GM21367 (cell line): ENCODE data around the gene CILP2.
A peak's percentile ranks its signal among the peaks of the same experiment; 100 is the strongest.

Experiments
- ATAC-seq: cut with Tn5 transposase; IDR thresholded peaks from one replicate; pipeline ENCODE4 v1.9.1; 2021; ENCODE audit not compliant: unreplicated experiment

CILP2 gene

GRCh38 chr19:19505669-19506326 is 32.3 kb upstream of the CILP2 start:
- ATAC-seq, result no peak

GRCh38 chr19:19506592-19506991 is 31.5 kb upstream of the CILP2 start:
- ATAC-seq, result no peak

- ATAC-seq, result no peak
These were observed 30.7 kb upstream of the CILP2 start for GRCh38 chr19:19507354-19507753.

GRCh38 chr19:19508217-19508616 is 29.8 kb upstream of the CILP2 start:
- no peak for ATAC-seq

GRCh38 chr19:19510432-19510831 is 27.6 kb upstream of the CILP2 start:
- no peak for ATAC-seq

- no peak for ATAC-seq
These were observed 24.4 kb upstream of the CILP2 start for GRCh38 chr19:19513682-19514081.

GRCh38 chr19:19514215-19514657 is 23.8 kb upstream of the CILP2 start:
- ATAC-seq, result no peak

- ATAC-seq, result no peak
These were observed 23.0 kb upstream of the CILP2 start, which contains the start of gene TSSK6 for GRCh38 chr19:19514881-19515641. TSSK6 (minus strand) TSS chr19:19515548; CDS start chr19:19515427, 121 bp downstream.

GRCh38 chr19:19515642-19516519 is 22.2 kb upstream of the CILP2 start, which contains the start of gene NDUFA13:
NDUFA13 (plus strand) TSS chr19:19516225; CDS start chr19:19516239, 14 bp downstream.
- peak; percentile 75 for ATAC-seq

- ATAC-seq, result no peak
These were observed 20.8 kb upstream of the CILP2 start for GRCh38 chr19:19517235-19517619.

- no peak for ATAC-seq
These were observed 17.1 kb upstream of the CILP2 start for GRCh38 chr19:19520989-19521388.

GRCh38 chr19:19523177-19523576 is 14.9 kb upstream of the CILP2 start:
- ATAC-seq, result no peak

- ATAC-seq, result no peak
These were observed 14.0 kb upstream of the CILP2 start for GRCh38 chr19:19524053-19524452.

GRCh38 chr19:19525611-19526380 is 12.3 kb upstream of the CILP2 start:
- ATAC-seq, result no peak

- ATAC-seq, result no peak
These were observed 11.3 kb upstream of the CILP2 start for GRCh38 chr19:19526581-19527370.

- no peak for ATAC-seq
These were observed 10.8 kb upstream of the CILP2 start for GRCh38 chr19:19527371-19527656.

GRCh38 chr19:19527674-19528625 is 10.1 kb upstream of the CILP2 start:
- no peak for ATAC-seq

- no peak for ATAC-seq
These were observed 9.2 kb upstream of the CILP2 start, which contains the start of gene YJEFN3 for GRCh38 chr19:19528721-19529490. YJEFN3 (plus strand) TSS chr19:19528911; CDS start chr19:19528933, 22 bp downstream.
